GM12891 (cell line): ENCODE measurements around the gene TRERF1.

Experiments
- DNase-seq: peaks from one replicate; pipeline ENCODE4 v3.0.0; 2011; ENCODE audit warnings: low spot score; ENCODE audit not compliant: insufficient read length
- FAIRE-seq: peaks from 2 replicates; lab custom pipeline; 2011; peaks lifted over from hg19 to GRCh38; lab: Jason Lieb, UNC
- PAX5 ChIP-seq: IDR thresholded peaks from 2 replicates; pipeline ENCODE4 v1.6.1; 2011; ENCODE audit warnings: low read length, moderate library complexity, mild to moderate bottlenecking; ENCODE audit not compliant: insufficient read depth, severe bottlenecking
- POLR2A ChIP-seq: IDR thresholded peaks from 2 replicates; pipeline ENCODE4 v1.6.1; 2011; ENCODE audit warnings: low read depth, low read length, control low read depth
- POLR2AphosphoS5 ChIP-seq: IDR thresholded peaks from 2 replicates; pipeline ENCODE4 v1.6.1; 2011; ENCODE audit warnings: low read depth, low read length, control low read depth
- POU2F2 ChIP-seq: IDR thresholded peaks from 2 replicates; pipeline ENCODE4 v1.6.1; 2011; ENCODE audit warnings: low read depth, mild to moderate bottlenecking, control low read depth, low read length, moderate library complexity
- SPI1 ChIP-seq: IDR thresholded peaks from 2 replicates; pipeline ENCODE4 v1.6.1; 2011; ENCODE audit warnings: low read depth, low read length, control low read depth
- TAF1 ChIP-seq: IDR thresholded peaks from 2 replicates; pipeline ENCODE4 v1.6.1; 2011; ENCODE audit warnings: low read depth, low read length, control low read depth

TRERF1 gene

DNA sequence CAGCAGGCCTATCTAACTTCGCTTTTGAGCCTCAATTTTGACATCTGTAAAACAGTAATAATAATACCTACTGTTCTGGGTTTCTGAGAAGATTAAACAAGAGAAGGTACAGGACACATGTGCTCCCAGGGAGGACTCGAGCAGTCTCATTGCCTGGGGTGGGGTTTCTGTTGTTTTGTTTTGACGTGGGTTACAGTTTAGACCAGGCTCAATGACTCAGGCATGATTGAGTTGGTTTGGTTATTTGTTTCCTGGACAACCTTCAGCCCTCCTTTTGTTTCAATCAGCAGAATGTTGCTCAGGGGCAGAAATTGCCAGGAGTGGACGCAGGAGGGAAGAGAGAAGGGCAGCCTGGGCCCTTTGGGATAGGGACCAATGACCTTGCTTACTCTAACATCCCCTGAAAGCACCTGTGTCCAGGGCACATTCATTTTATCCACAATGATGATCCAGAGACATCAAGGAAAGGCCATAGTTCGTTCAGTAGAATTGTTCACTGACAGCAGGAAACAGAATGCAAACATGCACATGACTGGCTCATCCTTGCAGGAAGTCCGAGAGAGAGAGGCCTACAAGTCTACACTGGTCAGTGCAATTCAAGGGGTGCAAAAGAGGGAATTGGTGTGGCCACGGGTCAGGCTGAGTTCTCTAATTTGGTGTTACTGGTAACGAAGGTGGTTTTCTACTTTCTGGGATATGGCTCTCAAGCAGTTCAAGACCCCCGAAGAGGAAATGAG is 159.6 kb downstream of the TRERF1 start:
- TF ChIP-seq POLR2A: no peak
- DNase-seq (no peak), FAIRE-seq (peak; percentile 33)

DNA sequence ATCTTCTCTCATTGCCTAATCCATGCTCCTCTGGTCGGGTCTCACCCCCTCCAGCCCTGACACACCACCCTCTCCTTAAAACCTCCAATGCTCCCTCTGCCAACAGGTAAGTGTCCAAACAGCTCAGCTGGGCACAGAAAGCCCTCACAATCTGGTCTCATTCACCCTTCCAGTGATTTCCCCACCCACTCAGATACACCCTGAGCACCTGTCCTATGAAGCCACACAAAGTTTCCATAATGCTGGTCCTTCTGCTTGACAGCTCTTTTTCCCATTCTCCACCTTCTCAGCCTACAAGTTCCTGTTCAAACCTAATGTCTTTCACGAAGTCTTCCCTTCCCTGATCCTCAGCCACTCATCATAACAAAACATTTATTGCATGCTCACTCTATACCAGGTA is 164.0 kb downstream of the TRERF1 start:
- no peak for DNase-seq
- TF ChIP-seq POLR2A (no peak), PAX5 (no peak), SPI1 (no peak), POU2F2 (no peak), POLR2AphosphoS5 (no peak), TAF1 (no peak)

DNA sequence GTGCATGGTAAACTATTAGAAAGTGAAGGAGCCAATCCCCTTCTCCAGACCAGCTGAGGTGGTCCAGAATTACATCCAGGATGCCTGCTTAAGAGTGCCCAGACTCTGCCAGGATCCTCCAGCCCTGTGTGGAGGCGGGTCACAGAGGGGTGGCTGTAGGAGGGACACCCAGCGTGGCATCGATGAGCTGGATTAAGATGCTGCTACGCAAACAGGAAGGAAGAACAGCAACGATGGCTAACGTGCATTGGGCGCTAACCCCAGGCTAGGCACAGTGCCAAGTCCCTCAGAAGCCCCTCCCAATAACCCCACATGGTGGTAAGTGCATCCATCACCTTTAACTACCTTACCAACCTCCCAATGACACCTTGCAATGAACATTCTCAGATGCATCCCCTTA is 170.2 kb downstream of the TRERF1 start:
- peak; percentile 64 for FAIRE-seq
- no peak for TF ChIP-seq TAF1
- no peak for TF ChIP-seq POLR2A
- TF ChIP-seq POLR2AphosphoS5: no peak
- TF ChIP-seq POU2F2: no peak
- TF ChIP-seq PAX5: no peak
- no peak for TF ChIP-seq SPI1
- no peak for DNase-seq

More for the DNA sequence above, 164.0 kb downstream of the TRERF1 start:
- no peak for FAIRE-seq

DNA sequence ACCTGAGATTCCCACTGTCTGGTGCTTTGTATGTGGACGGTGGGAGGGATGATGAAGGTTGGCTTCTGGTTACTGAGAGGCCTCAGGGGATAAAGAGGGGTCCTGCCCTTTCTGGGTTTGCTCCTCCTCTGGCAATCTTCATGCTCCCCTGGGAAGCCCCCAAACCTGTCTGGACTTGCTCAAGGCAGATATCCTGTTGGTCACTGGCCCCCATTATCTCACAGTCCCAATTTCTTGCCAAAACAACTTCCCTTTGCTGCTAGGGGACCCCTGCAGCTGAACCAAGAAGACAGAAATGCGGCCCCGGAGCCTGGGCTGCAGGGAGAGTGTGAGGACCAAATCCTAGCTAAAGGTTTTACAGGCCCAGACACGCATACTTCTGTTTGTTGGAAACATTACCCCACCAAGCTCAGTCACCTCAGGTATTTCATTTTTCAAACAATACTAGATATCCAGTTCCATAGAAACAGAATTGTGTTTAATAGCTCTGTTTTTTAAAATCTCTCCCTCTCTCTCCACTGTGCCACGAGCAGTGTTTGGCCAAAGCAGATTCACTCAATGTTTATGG is 170.7 kb downstream of the TRERF1 start:
- FAIRE-seq: no peak
- DNase-seq: no peak
- TF ChIP-seq POLR2AphosphoS5 (no peak), POU2F2 (no peak), TAF1 (no peak), POLR2A (no peak), SPI1 (no peak), PAX5 (no peak)

DNA sequence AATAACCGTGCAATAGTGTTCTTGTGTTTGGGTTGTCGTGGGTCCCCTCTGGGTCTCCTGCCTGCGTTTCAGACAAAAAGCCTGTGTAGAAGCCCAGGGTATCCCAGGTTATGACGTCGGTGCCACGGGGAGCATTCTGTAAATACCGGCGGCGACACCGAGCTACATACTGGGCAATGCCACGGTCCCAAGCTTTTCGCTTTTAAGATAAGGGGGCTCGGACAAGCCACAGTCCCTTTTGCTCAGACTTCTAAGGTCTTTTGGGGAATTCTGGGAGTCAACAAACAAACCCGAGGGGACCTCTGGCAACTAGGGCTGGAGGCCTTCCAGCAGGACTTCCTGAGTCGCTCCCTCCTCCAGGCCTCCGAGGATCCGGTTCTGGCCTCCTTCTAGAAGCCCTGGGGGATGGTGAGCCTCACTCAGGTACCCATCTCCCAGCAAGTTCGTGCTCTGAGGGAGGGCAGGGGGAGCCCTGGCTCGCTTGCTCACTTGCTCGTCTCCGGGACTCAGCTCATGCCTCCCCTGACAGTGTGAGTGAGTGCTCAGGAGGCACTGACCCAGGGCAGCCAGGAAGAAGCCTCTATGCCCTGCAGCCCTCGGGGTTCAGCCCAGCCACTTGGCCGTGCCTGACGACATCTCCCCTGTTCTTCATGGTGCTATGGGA is 171.6 kb downstream of the TRERF1 start:
- DNase-seq (no peak), FAIRE-seq (no peak)
- no peak for TF ChIP-seq TAF1
- no peak for TF ChIP-seq PAX5
- TF ChIP-seq SPI1: no peak
- no peak for TF ChIP-seq POLR2A
- TF ChIP-seq POU2F2: no peak
- no peak for TF ChIP-seq POLR2AphosphoS5

DNA sequence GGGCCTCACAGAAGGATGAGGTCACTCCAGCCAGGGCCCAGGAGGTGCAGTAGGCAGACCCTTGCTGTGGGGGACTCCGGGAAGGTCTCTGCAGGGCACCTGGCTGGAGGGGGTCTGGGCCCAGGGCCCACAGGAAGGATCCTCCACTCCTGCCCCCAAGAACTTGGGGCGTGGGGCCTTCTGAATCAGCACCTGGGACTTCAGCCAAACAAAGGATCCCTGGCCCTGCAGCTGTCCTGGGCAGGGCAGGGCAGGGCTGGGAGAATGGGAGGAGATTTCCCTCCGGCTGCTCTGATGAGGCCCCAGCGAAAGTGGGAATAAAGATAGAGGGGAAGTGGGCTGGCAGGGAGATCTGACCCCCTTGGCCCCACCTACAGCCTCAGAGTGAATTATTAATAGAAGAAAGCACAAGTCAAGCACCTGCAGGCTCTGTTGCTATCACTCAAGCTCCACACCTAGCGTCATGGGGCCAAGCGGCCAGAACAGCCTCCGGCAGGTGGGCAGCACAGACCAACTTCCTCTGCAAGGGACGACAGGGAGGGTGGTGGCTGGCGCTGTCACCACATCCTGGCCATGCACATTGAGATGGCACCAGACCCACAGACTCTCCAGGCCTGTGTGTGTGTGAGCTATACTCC is 172.5 kb downstream of the TRERF1 start:
- peak; percentile 31 for FAIRE-seq
- no peak for TF ChIP-seq SPI1
- no peak for TF ChIP-seq POU2F2
- TF ChIP-seq POLR2AphosphoS5: no peak
- TF ChIP-seq TAF1: no peak
- no peak for TF ChIP-seq POLR2A
- no peak for TF ChIP-seq PAX5
- DNase-seq: no peak

DNA sequence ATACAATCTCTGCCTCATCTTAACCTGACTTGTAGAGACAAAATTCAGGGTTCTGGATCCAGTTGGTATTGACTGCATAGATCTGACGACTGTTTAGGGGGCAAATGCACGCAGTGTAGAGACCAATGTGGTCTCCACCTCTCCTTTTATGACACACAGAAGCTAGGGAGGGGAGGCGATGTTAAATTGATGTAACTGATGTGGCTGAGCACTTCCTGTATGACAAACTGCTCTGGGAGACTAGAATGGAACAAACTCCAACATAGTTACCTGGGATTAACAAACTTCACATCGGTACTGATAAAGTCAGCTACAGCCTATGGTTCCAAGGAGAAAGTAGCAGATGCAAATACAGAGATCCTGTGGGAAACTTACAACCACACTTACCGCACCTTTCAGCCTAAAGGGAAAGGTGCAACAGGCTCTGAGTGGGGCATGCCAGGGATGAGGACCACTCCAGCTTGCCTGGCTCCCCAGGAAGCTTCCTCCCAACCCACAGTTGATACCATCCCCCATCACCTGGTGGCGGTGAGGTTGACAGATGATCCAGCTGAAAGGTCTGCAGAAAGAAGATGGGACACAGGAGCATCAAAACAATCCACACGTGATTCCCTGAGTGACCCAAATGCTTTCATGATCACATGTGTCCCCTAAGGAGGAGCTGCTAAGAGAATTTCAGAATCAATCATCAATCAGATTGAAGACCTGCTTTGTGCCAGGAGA is 173.4 kb downstream of the TRERF1 start:
- TF ChIP-seq POU2F2: no peak
- TF ChIP-seq POLR2AphosphoS5: no peak
- no peak for TF ChIP-seq SPI1
- TF ChIP-seq POLR2A: no peak
- TF ChIP-seq TAF1: no peak
- no peak for TF ChIP-seq PAX5
- no peak for DNase-seq
- FAIRE-seq: no peak

DNA sequence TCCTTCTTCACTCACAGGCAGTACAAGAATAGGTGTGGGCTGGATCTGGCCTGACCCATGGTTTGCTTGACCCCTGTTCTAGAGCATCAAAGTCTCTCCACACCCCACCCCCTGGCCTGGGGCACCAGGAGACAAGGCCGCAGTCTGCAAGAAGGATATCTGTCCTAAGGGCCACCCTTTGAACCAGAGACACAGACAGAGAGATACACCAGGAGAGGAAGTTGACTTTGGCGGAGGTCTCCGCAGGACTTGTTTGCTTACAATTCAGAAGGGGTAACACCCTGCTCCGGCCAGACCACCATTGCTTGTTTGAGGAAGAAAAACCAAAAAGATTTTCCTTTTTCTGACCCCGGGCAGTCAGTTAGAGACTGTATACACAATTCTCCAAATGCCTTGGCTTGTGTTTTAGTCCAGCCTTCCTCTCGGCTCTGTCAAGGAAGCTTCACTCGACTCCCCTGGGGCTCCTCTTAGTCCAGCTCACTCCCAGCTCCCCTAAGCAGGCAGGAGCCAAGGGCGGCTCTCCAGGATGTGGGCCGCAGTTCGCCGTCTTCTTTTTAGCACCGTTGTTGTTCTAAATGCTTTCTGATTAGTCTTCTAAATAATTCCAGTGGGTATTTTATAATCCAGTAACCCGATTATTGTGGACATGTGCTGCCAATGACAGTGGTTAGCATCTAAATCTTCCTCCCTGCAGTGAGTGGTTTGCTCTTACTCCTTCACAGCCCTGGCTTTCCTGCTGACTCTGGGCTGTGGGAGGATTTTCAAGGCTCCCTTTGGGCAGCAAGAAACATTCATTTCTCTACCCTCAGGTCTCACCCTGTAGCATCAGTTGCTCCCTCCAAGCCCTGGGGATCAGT is 175.5 kb downstream of the TRERF1 start:
- FAIRE-seq: no peak
- TF ChIP-seq SPI1 (no peak), PAX5 (no peak), POLR2AphosphoS5 (no peak), POU2F2 (no peak), TAF1 (no peak), POLR2A (no peak)
- no peak for DNase-seq
